WTC11 (cell line): ENCODE results near the gene VEZF1. TPM values are rescaled to one million over a fixed set of nuclear protein-coding genes. Genes with fewer than 3 reads are reported as not detected.

Experiments
- ATF6 ChIP-seq: sonication (generic); formaldehyde crosslinking; IDR thresholded peaks from 2 replicates; pipeline ENCODE4 v1.8.1; 2023; ENCODE audit warnings: mild to moderate bottlenecking, missing genetic modification reagents
- CBFB ChIP-seq: sonication (generic); formaldehyde crosslinking; IDR thresholded peaks from 2 replicates; pipeline ENCODE4 v1.8.1; 2022; ENCODE audit warnings: mild to moderate bottlenecking, low read depth, missing genetic modification reagents
- FOXP4 ChIP-seq: sonication (generic); formaldehyde crosslinking; IDR thresholded peaks from 2 replicates; pipeline ENCODE4 v1.8.0; 2022; ENCODE audit warnings: mild to moderate bottlenecking, missing genetic modification reagents
- HMGXB4 ChIP-seq: sonication (generic); formaldehyde crosslinking; IDR thresholded peaks from 2 replicates; pipeline ENCODE4 v1.8.1; 2023; ENCODE audit warnings: mild to moderate bottlenecking, moderate library complexity, missing genetic modification reagents
- PREB ChIP-seq: sonication (generic); formaldehyde crosslinking; IDR thresholded peaks from 2 replicates; pipeline ENCODE4 v1.8.1; 2022; ENCODE audit warnings: mild to moderate bottlenecking, missing genetic modification reagents, moderate library complexity, borderline replicate concordance
- SMAD3 ChIP-seq: sonication (generic); formaldehyde crosslinking; IDR thresholded peaks from 2 replicates; pipeline ENCODE4 v1.8.0; 2022; ENCODE audit warnings: missing genetic modification reagents, mild to moderate bottlenecking, borderline replicate concordance
- TEAD1 ChIP-seq: sonication (generic); formaldehyde crosslinking; IDR thresholded peaks from 2 replicates; pipeline ENCODE4 v1.8.0; 2022; ENCODE audit warnings: mild to moderate bottlenecking, missing genetic modification reagents
- TEAD4 ChIP-seq: sonication (generic); formaldehyde crosslinking; IDR thresholded peaks from 2 replicates; pipeline ENCODE4 v1.8.0; 2022; ENCODE audit warnings: mild to moderate bottlenecking, missing genetic modification reagents
- ZNF232 ChIP-seq: sonication (generic); formaldehyde crosslinking; IDR thresholded peaks from 2 replicates; pipeline ENCODE4 v1.8.0; 2022; ENCODE audit warnings: mild to moderate bottlenecking, missing genetic modification reagents
- ZNF281 ChIP-seq: sonication (generic); formaldehyde crosslinking; IDR thresholded peaks from 2 replicates; pipeline ENCODE4 v1.8.0; 2023; ENCODE audit warnings: mild to moderate bottlenecking, missing genetic modification reagents
- ZNF423 ChIP-seq: fragments of 250-450 bp; sonication (Bioruptor Pico); IDR thresholded peaks from 2 replicates; pipeline ENCODE4 v2.1.2; 2022; ENCODE audit warnings: mild to moderate bottlenecking, moderate library complexity
- ZNF512 ChIP-seq: sonication (generic); formaldehyde crosslinking; IDR thresholded peaks from 2 replicates; pipeline ENCODE4 v1.8.1; 2022; ENCODE audit warnings: missing genetic modification reagents, borderline replicate concordance
- ZNF532 ChIP-seq: fragments of 250-450 bp; sonication (Bioruptor Pico); IDR thresholded peaks from 2 replicates; pipeline ENCODE4 v1.9.0; 2021; ENCODE audit warnings: mild to moderate bottlenecking, borderline replicate concordance
- total RNA-seq: library from RNA; stranded (reverse); gene quantifications from 3 replicates; pipeline ENCODE4 v1.2.3, GENCODE V29; 2021

The VEZF1 gene
- total RNA-seq, 1 experiment from 2014 or later = 43.3 TPM

- TF ChIP-seq CBFB (CRISPR knock-in tag) (no peak), SMAD3 (CRISPR knock-in tag) (no peak), TEAD4 (no peak), ZNF532 (no peak), ATF6 (CRISPR knock-in tag) (no peak), HMGXB4 (CRISPR knock-in tag) (peak; percentile 4; the same call in 1 of the 2 replicates), ZNF232 (no peak), PREB (CRISPR knock-in tag) (no peak), ZNF281 (CRISPR knock-in tag) (no peak), ZNF512 (CRISPR knock-in tag) (0 out of 2 replicates have a peak, but pooled peaks have one; percentile 34), ZNF423 (CRISPR knock-in tag) (no peak), TEAD1 (CRISPR knock-in tag) (no peak), FOXP4 (CRISPR knock-in tag) (0 out of 2 replicates have a peak, but pooled peaks have one; percentile 40)
Measured at GRCh38 chr17:57987581-57988300, at the start of gene VEZF1 (continued).
